Right renal pelvis (tissue), 4 donors: ENCODE data around the gene CRYGN. TPM values are rescaled to one million over a fixed set of nuclear protein-coding genes. Genes with fewer than 3 reads are reported as not detected.
A peak's percentile ranks its signal among the peaks of the same experiment; 100 is the strongest.

ENCODE experiments used
- DNase-seq, 4 donors: peaks; one replicate each; pipeline ENCODE4 v3.0.0-alpha.2; 2013; ENCODE audit warnings: low read depth in 4 of 4, low spot score in 3 of 4, missing footprints in 1 of 4
- polyA plus RNA-seq, 4 donors: library from polyadenylated mRNA; unstranded; fragments of 120-200 nt; gene quantifications; one replicate each; pipeline ENCODE4 v1.2.1, GENCODE V29; 2013; ENCODE audit not compliant: insufficient read length in 4 of 4

The CRYGN gene
- polyA plus RNA-seq, 4 donors = 1.8 to 3.6 (median 2.7) TPM

GRCh38 chr7:151440799-151441445 lies 981 bp upstream of the CRYGN start:
- no peak for DNase-seq

- DNase-seq = no peak
Observed at GRCh38 chr7:151438864-151439601, 908 bp downstream of the CRYGN start.

GRCh38 chr7:151437866-151438516 lies 1.9 kb downstream of the CRYGN start:
- no peak for DNase-seq

- DNase-seq = no peak
Observed at GRCh38 chr7:151437159-151437553, 2.8 kb downstream of the CRYGN start.

- no peak for DNase-seq
Observed at GRCh38 chr7:151436446-151437158, 3.3 kb downstream of the CRYGN start.

- DNase-seq = no peak
Observed at GRCh38 chr7:151435971-151436370, 4.0 kb downstream of the CRYGN start.

GRCh38 chr7:151435103-151435916 lies 4.6 kb downstream of the CRYGN start:
- DNase-seq = no peak

GRCh38 chr7:151434549-151434948 lies 5.4 kb downstream of the CRYGN start:
- DNase-seq = no peak

- no peak for DNase-seq
Observed at GRCh38 chr7:151433721-151434400, 6.1 kb downstream of the CRYGN start.

- DNase-seq = no peak
Observed at GRCh38 chr7:151432658-151433521, 7.1 kb downstream of the CRYGN start.

- no peak for DNase-seq
Observed at GRCh38 chr7:151431768-151432311, 8.1 kb downstream of the CRYGN start.

- no peak for DNase-seq
Observed at GRCh38 chr7:151431281-151431767, 8.6 kb downstream of the CRYGN start.

GRCh38 chr7:151430391-151431205 lies 9.3 kb downstream of the CRYGN start:
- no peak for DNase-seq

GRCh38 chr7:151429560-151430331 lies 10.2 kb downstream of the CRYGN start:
- no peak for DNase-seq

- DNase-seq = no peak
Observed at GRCh38 chr7:151429237-151429559, 10.7 kb downstream of the CRYGN start.

- DNase-seq = peak; percentile 69 to 88 (median 80)
Observed at GRCh38 chr7:151428378-151429236, 11.3 kb downstream of the CRYGN start.
